ENCODE results near the gene PNRC1. TPM values are rescaled to one million over a fixed set of nuclear protein-coding genes. Genes with fewer than 3 reads are reported as not detected.

The PNRC1 gene
- total and polyA plus RNA-seq, 2 experiments from 2014 or later: 181 to 226 TPM

DNA sequence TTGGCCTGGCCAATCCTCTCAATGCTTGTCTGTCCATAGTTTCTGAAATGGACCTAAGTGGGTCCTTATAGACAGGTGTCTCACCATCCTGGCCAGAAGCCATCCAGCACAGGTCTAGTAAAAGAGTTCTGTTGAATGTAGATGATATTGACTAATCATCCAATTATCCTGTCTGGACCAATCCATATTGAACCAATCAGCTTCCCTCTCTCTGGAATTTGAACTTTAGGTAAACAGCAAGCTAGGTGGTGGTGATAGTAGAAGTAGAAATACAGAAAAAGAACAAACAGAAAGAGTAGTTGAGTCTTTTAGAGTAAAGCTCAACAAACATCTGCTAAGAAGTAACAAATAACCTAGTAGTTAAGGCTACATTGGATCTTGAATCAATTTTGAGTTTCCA, 9.5 kb upstream of the PNRC1 start:
- Histone ChIP-seq H3K9me2 (replicated peaks; ENCODE audit: insufficient read depth) (no peaks in the 10 kb centered on the region), H3K9me3 (ENCODE audit: low read depth) (no peaks in the 10 kb centered on the region), H3K4me1 (ENCODE audit: insufficient read depth) (peaks cover 27% of the 10 kb centered on the region), H2AFZ (no peak overlapping the region), H3K79me2 (no peaks in the 10 kb centered on the region), H4K20me1 (ENCODE audit: insufficient read depth, poor library complexity, severe bottlenecking) (no peaks in the 10 kb centered on the region), H3K36me3 (replicated peaks; ENCODE audit: insufficient read depth, low read depth) (no peaks in the 10 kb centered on the region), H3K4me2 (peak overlapping the region; percentile 42), H3K27me3 (no peaks in the 10 kb centered on the region), H3K4me3 (no peak overlapping the region), H3K27ac (peak overlapping the region; percentile 49)
- peak; percentile 31 for DNase-seq (ENCODE audit: low spot score)
- TF ChIP-seq CTCF (IDR thresholded peaks at IDR 0.05; ENCODE audit: poor library complexity) (no peak), EZH2phosphoT487 (IDR thresholded peaks at IDR 0.05; ENCODE audit: low read depth, severe bottlenecking, unreplicated experiment) (no peak), EZH2 (IDR thresholded peaks at IDR 0.05; ENCODE audit: borderline replicate concordance) (no peak)

- Histone ChIP-seq H3K79me2 (no peaks in the 10 kb centered on the region), H4K20me1 (ENCODE audit: insufficient read depth, poor library complexity, severe bottlenecking) (no peaks in the 10 kb centered on the region), H3K9me2 (replicated peaks; ENCODE audit: insufficient read depth) (no peaks in the 10 kb centered on the region), H3K27me3 (no peaks in the 10 kb centered on the region), H3K4me1 (ENCODE audit: insufficient read depth) (peaks cover 27% of the 10 kb centered on the region), H2AFZ (peak overlapping the region; percentile 34), H3K36me3 (replicated peaks; ENCODE audit: insufficient read depth, low read depth) (no peaks in the 10 kb centered on the region), H3K9me3 (ENCODE audit: low read depth) (no peaks in the 10 kb centered on the region), H3K4me2 (peak overlapping the region; percentile 63), H3K27ac (peak overlapping the region; percentile 69), H3K4me3 (no peak overlapping the region)
- peak; percentile 40 for DNase-seq (ENCODE audit: low spot score)
- WGBS (ENCODE audit: low lambda C conversion rate, missing lambda C conversion rate): 11% methylated on average over 4 of the region's 4 CpGs
- TF ChIP-seq CTCF (IDR thresholded peaks at IDR 0.05; ENCODE audit: poor library complexity): no peak
- TF ChIP-seq EZH2phosphoT487 (IDR thresholded peaks at IDR 0.05; ENCODE audit: low read depth, severe bottlenecking, unreplicated experiment): no peak
- TF ChIP-seq EZH2 (IDR thresholded peaks at IDR 0.05; ENCODE audit: borderline replicate concordance): no peak
Measured at GRCh38 chr6:89073014-89073620, 7.4 kb upstream of the PNRC1 start.

GRCh38 chr6:89073840-89074239, 6.7 kb upstream of the PNRC1 start:
- no peak overlapping the region for H3K4me2 ChIP-seq
- TF ChIP-seq CTCF (IDR thresholded peaks at IDR 0.05; ENCODE audit: poor library complexity) (no peak), EZH2 (IDR thresholded peaks at IDR 0.05; ENCODE audit: borderline replicate concordance) (no peak)
- DNase-seq (ENCODE audit: low spot score): no peak
- H3K27ac ChIP-seq: no peak overlapping the region
- H3K9me3 ChIP-seq (ENCODE audit: low read depth): no peaks in the 10 kb centered on the region
- WGBS (ENCODE audit: low lambda C conversion rate, missing lambda C conversion rate): 86% methylated on average over 2 of the region's 2 CpGs
- H2AFZ ChIP-seq: no peak overlapping the region
- no peaks in the 10 kb centered on the region for H3K9me2 ChIP-seq (replicated peaks; ENCODE audit: insufficient read depth)
- peaks cover 27% of the 10 kb centered on the region for H3K4me1 ChIP-seq (ENCODE audit: insufficient read depth)
- H3K36me3 ChIP-seq (replicated peaks; ENCODE audit: insufficient read depth, low read depth): no peaks in the 10 kb centered on the region
- H3K79me2 ChIP-seq: no peaks in the 10 kb centered on the region
- no peak overlapping the region for H3K4me3 ChIP-seq
- H4K20me1 ChIP-seq (ENCODE audit: insufficient read depth, poor library complexity, severe bottlenecking): no peaks in the 10 kb centered on the region
- no peaks in the 10 kb centered on the region for H3K27me3 ChIP-seq
